DMS114 treated with DMSO at 0.1 percent for 48 hours (cell line): ENCODE data around the gene MIER2.
"Not testable (repeated sequence)": the region's sequence is repeated elsewhere in the genome, so short reads cannot be mapped to it uniquely, and the experiment has no call there.

ENCODE experiments used
- DNase-seq: peaks from one replicate; lab custom pipeline; 2025; ENCODE audit not compliant: unreplicated experiment; lab: John Stamatoyannopoulos, UW

Gene MIER2

GRCh38 chr19:362683-363082, 18.1 kb upstream of the MIER2 start:
- DNase-seq = no peak

- DNase-seq = no peak
These were observed 17.6 kb upstream of the MIER2 start for GRCh38 chr19:362154-362553.

- DNase-seq = no peak
These were observed 15.0 kb upstream of the MIER2 start for GRCh38 chr19:359653-359925.

GRCh38 chr19:355536-355935, 10.9 kb upstream of the MIER2 start:
- not testable (repeated sequence) for DNase-seq

- DNase-seq = no peak
These were observed 10.5 kb upstream of the MIER2 start for GRCh38 chr19:355134-355533.

- DNase-seq = no peak
These were observed 7.5 kb upstream of the MIER2 start for GRCh38 chr19:351976-352625.

- no peak for DNase-seq
These were observed 3.6 kb upstream of the MIER2 start for GRCh38 chr19:347946-348861.

- DNase-seq = no peak
These were observed 804 bp upstream of the MIER2 start for GRCh38 chr19:345320-345879.

GRCh38 chr19:343941-344624, 513 bp downstream of the MIER2 start:
- no peak for DNase-seq

- DNase-seq = no peak
These were observed 1.1 kb downstream of the MIER2 start for GRCh38 chr19:343451-343931.

- DNase-seq = no peak
These were observed 1.7 kb downstream of the MIER2 start for GRCh38 chr19:342801-343421.

- no peak for DNase-seq
These were observed 2.5 kb downstream of the MIER2 start for GRCh38 chr19:342128-342455.

GRCh38 chr19:341386-342127, 3.0 kb downstream of the MIER2 start:
- no peak for DNase-seq

GRCh38 chr19:340620-341385, 3.8 kb downstream of the MIER2 start:
- no peak for DNase-seq

GRCh38 chr19:339262-339887, 5.2 kb downstream of the MIER2 start:
- DNase-seq = no peak

GRCh38 chr19:338421-338820, 6.2 kb downstream of the MIER2 start:
- DNase-seq = no peak

- DNase-seq = no peak
These were observed 8.5 kb downstream of the MIER2 start for GRCh38 chr19:336067-336614.

- no peak for DNase-seq
These were observed 9.0 kb downstream of the MIER2 start for GRCh38 chr19:335486-336066.

GRCh38 chr19:335072-335471, 9.5 kb downstream of the MIER2 start:
- DNase-seq = no peak
